ENCODE measurements around the gene BLOC1S4.

DNA sequence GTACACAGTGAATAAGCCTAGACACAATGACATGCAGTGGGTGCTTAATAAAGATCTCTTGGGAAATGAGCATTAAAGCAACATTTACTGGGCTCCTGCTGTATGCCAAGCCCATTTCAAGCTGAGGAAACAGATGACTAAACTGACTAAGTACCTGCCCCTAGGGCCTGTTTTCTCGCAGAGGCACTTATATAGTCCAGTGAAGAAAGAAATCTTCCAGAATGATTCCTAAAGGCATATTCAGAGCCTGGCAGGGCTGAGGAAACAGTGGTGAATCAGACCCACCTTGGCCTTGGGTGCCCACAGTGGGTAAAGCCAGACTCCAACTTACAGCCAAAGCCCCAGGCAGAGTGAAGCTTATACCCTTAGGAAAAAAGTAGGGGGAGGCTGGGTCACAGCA lies 44.3 kb upstream of the BLOC1S4 start:
- TF ChIP-seq, protein P1, sequence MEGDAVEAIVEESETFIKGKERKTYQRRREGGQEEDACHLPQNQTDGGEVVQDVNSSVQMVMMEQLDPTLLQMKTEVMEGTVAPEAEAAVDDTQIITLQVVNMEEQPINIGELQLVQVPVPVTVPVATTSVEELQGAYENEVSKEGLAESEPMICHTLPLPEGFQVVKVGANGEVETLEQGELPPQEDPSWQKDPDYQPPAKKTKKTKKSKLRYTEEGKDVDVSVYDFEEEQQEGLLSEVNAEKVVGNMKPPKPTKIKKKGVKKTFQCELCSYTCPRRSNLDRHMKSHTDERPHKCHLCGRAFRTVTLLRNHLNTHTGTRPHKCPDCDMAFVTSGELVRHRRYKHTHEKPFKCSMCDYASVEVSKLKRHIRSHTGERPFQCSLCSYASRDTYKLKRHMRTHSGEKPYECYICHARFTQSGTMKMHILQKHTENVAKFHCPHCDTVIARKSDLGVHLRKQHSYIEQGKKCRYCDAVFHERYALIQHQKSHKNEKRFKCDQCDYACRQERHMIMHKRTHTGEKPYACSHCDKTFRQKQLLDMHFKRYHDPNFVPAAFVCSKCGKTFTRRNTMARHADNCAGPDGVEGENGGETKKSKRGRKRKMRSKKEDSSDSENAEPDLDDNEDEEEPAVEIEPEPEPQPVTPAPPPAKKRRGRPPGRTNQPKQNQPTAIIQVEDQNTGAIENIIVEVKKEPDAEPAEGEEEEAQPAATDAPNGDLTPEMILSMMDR (conservative IDR thresholded peaks at IDR 0.05; ENCODE audit: low read length): no peak
- no peak for TF ChIP-seq EZH2phosphoT487 (IDR thresholded peaks at IDR 0.05; ENCODE audit: borderline replicate concordance)

All from Loucy (cell line).